ENCODE data around the gene PLSCR4.
"Not testable (repeated sequence)": the region's sequence is repeated elsewhere in the genome, so short reads cannot be mapped to it uniquely, and the experiment has no call there.

The PLSCR4 gene

DNA sequence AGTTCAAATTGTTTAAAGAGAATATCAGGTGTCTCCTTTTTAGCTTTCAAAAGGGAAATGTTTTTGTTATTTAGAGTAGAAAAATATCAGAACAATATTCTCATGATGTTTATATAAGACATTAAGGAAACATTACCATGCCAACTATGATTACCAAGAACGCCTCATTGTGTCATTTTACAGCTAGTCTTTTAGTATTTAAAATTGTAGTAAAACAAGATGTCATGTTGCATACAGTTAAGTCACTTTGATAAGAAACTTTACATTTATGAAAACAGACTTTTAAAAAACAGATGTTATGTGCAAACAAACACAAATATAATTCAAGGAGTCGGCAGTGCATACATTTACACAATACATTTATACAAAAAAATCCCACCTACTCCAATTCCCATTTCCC lies 4.4 kb downstream of the PLSCR4 start:
- DNase-seq, result no peak

- DNase-seq, result no peak
Measured at GRCh38 chr3:146243559-146243958, 7.3 kb downstream of the PLSCR4 start.

- DNase-seq, result no peak
Measured at GRCh38 chr3:146241523-146242240, 9.2 kb downstream of the PLSCR4 start.

- DNase-seq, result no peak
Measured at GRCh38 chr3:146233487-146233886, 17.4 kb downstream of the PLSCR4 start.

DNA sequence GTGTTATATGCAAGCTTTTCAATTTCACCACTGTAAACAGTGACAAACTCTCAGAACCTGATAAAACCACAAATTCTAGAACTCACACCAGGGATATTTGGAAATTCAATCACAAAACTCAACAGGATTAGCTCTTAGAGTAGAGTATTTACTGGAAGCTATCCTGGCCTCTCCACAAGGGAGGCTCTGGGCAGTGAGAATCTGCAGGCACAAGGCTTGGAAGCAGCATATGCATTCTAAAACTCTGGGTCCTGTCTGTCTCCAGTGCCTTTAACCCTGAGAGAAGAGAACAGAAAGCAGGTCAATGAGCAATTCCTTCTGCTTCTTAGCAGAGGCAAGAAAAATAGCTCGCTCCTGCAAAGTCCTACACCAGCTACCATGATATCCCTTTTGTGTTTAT lies 23.4 kb downstream of the PLSCR4 start:
- no peak for DNase-seq

DNA sequence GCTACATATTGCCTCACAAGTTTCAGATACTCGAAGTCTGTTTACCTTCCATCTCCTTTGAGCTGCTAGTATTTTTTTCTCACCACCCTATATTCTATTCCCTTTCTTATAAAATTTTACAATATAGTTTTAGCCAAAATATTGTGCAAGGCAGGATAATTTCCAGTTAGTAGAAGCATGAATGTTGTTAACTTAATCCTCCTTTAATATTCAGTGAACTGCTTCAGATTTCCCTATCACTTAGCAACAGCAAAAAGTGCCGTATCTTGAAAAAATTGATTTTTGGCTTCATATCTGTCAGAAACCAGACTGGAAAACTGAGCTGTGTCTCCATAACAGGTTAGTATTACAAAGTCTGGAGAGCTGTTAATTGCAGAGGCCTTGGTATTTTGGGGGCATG lies 24.0 kb downstream of the PLSCR4 start:
- DNase-seq, result no peak

DNA sequence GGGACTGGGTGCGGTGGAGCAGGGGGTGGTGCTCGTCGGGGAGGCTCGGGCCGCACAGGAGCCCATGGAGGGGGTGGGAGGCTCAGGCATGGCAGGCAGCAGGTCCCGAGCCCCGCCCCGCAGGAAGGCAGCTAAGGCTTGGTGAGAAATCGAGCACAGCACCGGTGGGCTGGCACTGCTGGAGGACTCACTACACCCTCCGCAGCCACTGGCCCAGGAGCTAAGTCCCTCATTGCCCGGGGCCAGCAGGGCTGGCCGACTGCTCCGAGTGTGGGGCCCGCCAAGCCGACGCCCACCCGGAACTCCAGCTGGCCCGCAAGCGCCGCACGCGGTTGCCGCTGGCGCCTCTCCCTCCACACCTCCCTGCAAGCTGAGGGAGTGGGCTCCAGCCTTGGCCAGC lies 25.4 kb downstream of the PLSCR4 start:
- DNase-seq, result not testable (repeated sequence)

DNA sequence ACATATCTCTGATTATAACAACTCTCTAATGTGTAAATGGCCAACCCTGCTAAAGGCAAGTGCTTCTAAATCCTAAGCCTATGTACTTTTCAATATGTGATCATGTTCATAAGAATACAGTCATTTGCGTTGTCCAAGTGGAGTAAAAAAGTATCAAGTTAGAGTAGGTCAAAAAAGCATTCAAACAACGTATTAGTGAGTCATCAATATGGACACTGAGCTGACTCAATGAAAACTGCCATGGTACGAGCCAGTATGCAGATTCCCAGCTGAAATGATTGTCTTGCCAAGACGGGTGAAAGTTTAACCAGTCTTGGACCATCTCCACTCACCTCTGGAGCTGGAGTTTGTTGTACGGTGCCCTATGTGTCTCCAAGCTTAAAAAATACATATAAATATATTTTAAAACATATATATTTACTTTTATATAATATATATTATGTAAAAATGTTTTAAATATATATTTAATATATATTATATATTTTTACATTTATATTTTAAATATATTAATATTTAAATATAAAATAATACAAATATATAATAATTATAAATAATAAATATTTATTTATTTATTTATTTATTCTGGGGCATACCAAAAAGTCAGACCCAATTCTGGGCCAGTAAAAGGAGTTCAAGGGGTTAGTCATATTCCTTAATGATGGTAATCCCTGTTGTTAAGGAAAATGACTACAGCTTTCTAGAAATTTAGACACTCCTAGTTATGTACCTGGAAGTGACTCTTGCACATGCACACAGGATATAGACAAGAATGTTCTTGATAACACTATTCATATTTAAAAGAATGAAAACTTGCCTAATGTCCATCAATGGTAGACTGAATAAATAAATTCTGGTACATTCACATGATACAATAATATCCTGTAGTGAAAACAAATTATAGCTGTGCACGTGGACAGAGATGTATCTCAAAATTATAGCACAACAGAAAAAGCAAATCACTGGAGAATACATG lies 27.2 kb downstream of the PLSCR4 start:
- DNase-seq, result no peak

- DNase-seq, result no peak
Measured at GRCh38 chr3:146222204-146223046, 28.5 kb downstream of the PLSCR4 start.

- no peak for DNase-seq
Measured at GRCh38 chr3:146221276-146221675, 29.6 kb downstream of the PLSCR4 start.

- peak in 1 of 2 experiments; percentile 38 for DNase-seq
Measured at GRCh38 chr3:146218880-146219866, 31.7 kb downstream of the PLSCR4 start.

- DNase-seq, result peak in 1 of 2 experiments; percentile 9
Measured at GRCh38 chr3:146217324-146217723, 33.6 kb downstream of the PLSCR4 start.

DNA sequence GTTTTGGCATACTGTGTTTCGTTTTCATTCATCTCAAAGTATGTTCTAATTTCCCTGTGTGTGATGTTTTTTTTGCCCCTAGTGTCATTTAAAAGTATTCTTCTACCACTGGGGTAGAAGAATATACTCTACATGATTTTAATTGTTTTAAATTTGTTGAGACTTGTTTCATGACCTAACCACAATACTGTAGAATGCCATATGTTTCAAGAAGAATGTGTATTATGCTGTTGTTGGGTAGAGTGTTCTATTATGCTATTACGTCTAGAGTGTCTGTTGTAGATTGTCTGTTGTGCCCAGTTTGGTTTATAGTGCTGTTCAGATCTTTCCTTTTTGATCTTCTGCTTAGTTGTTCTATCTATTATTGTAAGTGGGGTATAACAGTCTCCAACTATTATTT lies 36.4 kb downstream of the PLSCR4 start:
- DNase-seq, result no peak

GRCh38 chr3:146209371-146209770 lies 41.5 kb downstream of the PLSCR4 start:
- no peak for DNase-seq

GRCh38 chr3:146203776-146204175 lies 47.1 kb downstream of the PLSCR4 start:
- no peak for DNase-seq

GRCh38 chr3:146200461-146201220 lies 50.3 kb downstream of the PLSCR4 start:
- no peak for DNase-seq

- no peak for DNase-seq
Measured at GRCh38 chr3:146199762-146200161, 51.1 kb downstream of the PLSCR4 start.

GRCh38 chr3:146196789-146197188 lies 54.1 kb downstream of the PLSCR4 start:
- DNase-seq, result no peak

DNA sequence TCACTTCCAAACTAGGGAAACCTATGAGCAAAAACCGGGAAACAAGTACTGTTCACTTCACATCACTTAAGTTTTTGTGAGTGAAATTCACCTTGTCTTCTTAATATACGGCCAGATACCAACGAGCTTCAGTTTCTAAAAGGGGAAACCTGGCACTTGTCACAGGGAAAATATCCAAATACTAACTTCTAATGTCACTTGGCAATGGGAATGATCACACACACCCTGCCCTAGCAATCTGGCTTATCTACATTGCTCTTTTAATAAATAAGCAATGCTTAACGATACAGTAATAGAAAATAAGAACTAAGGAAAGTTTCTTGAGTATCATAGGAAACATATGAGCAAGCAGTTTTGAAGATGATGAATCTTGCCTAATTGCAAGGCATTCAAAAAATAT lies 55.3 kb downstream of the PLSCR4 start:
- no peak for DNase-seq

- no peak for DNase-seq
Measured at GRCh38 chr3:146195030-146195429, 55.9 kb downstream of the PLSCR4 start.

GRCh38 chr3:146191051-146191450 lies 59.9 kb downstream of the PLSCR4 start:
- DNase-seq, result no peak
